Right lung (tissue), 5 donors: Measurements from ENCODE around the gene NGF. TPM values are rescaled to one million over a fixed set of nuclear protein-coding genes. Genes with fewer than 3 reads are reported as not detected.
A peak's percentile ranks its signal among the peaks of the same experiment; 100 is the strongest.

ENCODE experiments used
- DNase-seq, 2 donors: peaks; one replicate each; pipeline ENCODE4 v3.0.0-alpha.2; 2013
- polyA plus RNA-seq, 5 donors: library from polyadenylated mRNA; unstranded; fragments of 120-200 nt; gene quantifications; one replicate each; pipeline versions ENCODE4 v1.2.1 to v1.2.3, GENCODE V29; 2013; ENCODE audit warnings: inconsistent platforms in 1 of 5, low replicate concordance in 1 of 5; ENCODE audit not compliant: insufficient read length in 5 of 5, insufficient read depth in 1 of 5

Gene NGF
- polyA plus RNA-seq, 5 donors: 0.41 to 1.1 (median 0.88) TPM

DNA sequence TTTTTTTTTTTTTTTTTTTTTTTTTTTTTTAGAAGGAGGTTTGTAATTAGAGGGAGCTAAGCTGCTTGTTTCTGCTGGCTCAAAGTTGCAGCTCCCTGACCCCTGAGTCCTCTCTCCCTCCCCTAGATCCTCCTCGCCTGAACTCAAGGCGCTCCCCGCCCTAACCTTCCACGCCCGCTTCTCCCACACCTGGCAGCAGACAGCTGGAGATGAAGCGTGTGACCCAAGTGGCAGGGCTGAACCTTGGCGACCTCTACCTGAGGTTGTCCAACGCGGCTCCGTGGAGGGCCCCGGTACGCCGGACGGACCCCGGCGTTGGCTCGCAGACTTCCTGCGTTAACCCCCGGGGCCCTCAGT lies 795 bp downstream of the NGF start:
- no peak for DNase-seq

DNA sequence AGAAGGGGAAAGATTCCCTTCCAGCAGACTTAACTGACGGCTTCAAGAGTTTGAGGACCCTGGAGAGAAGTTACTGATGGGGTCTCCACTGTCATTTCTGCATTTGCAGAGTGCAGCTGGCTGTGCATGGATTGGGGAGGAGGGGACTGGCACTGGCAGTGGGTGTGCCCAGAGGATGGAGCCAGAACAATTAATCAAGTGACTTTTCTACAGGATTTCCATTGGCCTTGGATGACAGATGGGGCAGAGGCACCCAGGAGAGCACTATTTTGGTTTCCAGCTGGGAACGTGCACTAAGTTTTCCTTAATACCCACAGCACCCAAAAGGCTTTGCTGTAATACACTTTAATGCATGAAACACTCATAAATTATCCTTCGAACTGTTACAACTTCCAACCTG lies 1.3 kb downstream of the NGF start:
- no peak for DNase-seq

DNA sequence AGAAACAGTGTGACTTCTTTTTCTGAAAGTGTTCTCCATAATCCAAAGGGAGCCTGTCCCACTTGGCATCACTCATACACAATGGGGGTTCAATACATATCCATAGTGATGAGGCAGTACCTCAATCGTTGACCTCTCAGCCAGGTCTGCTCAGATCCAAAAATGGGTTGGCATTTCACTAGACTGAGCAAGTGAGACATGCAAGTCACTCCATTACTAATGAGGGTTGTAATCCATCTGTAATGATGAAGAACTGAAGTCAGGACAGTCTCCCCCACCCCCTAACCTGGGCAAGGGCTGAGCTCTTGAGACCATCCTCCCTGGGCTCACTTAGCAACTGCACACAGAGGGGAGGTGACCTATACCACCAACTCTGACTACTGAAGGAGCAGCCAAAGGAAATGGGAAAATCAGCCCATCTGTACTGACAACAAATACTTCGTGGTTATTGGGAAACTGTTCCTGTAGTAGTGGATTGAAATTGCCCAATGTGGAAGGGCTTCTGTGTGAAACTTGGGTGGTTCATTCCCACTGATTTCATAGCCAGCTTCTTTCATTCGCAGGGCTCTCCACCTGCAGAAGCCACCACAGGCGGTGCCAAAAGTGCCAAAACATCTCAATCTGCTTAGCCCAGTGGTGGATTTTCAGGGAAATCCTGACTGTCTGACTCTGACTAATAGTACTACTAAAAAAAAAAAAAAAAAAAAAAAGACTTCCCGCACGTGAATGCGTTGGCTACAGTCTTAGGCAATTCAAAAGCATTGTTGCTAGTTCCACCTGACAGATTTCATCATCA lies 5.0 kb downstream of the NGF start:
- no peak for DNase-seq

DNA sequence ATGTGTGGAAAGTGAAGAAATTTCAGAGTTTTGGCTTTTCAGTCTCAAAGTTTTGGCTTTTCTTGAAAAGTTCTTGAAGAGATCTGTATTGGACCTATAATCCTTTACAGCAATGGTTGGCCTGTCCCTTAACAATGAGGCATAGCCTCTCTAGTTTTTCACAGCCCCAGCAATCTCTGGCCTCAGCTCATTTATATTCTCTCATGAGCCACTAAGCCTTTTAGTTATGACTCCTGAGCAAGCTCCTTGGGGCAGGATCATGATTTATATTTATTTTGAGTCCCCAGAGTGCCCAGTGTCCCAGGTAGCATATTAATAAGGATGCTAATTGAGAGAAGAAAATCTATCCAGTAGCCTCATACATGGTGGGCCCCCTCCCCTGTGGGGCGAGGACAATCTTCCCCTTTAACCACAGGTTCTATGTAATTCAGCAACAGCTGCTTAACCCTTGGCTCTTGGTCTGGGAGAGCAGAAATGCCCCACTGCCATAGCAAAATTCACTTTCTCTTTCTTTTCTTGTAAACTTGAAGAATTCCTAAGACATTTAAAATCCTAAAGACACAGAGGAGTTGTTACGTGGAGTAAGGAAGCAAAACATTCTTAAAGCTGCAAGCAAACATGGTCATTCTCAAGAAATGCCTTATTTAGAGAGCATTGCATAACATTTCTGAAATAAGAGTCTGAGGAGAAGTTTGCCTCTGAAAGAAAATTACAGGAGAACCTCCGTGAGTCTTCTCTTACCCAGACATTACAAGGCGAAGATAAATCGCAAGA lies 6.3 kb downstream of the NGF start:
- no peak for DNase-seq

DNA sequence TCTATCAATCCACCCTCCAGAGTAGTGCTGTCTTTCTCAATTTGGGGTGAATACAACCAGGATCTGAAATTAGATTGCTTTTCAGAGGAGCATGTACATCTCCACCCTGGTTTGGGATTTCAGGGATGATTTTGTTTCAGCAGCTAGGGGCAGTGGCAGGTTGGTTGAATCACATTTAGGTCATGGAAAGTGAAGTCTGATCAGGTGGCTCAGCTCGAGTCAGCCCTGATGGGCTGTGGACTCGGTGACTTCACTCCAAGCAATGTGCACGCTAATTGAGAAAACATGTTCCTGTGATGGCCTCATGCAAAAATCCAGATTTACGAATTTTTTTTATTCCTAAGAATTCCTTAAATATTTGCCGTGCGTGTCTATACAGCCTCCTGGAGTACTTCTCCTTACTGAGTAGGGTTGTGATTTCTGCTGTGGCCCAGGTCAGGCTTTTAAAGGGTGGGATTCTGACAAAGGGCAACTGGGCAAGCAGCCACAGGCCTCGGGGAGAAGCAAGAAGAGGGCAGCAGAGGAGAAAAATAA lies 7.5 kb downstream of the NGF start:
- DNase-seq: no peak

DNA sequence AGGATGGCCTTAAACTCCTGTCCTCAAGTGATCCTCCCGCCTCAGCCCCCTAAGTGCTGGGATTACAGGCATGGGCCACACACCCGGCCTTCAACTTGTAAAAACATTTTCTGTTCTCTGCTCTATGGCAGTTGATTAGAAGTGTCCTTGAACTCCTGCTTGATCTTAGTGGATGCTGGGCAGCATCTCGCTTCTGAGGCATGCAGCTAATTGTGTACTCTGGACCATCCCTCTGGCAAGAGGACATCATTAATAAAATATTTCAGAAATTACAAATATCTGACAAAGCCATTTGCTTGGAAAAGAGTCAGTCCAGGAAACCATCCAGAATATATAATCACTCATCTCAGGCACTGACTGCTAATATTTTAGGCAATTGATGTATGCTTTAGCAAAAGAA lies 8.1 kb downstream of the NGF start:
- no peak for DNase-seq

DNA sequence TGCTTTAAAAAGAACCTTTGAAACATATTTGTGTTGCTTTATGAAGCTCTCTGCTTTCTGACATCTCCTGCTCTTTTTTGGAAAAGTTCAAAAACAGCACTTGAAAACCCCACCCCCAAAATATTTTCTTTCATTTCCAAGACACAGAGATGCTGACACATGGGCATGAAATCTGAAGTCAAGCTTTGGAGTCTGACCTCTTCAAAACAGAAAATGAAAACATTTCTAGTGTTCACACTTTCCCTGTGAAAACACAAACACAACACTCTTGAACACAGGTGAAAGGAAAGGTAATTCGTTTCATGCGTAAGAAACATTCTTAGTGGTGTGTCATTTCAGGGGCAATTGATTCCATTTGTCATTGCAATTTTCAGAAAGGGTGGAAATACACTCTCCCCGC lies 10.8 kb downstream of the NGF start:
- no peak for DNase-seq

DNA sequence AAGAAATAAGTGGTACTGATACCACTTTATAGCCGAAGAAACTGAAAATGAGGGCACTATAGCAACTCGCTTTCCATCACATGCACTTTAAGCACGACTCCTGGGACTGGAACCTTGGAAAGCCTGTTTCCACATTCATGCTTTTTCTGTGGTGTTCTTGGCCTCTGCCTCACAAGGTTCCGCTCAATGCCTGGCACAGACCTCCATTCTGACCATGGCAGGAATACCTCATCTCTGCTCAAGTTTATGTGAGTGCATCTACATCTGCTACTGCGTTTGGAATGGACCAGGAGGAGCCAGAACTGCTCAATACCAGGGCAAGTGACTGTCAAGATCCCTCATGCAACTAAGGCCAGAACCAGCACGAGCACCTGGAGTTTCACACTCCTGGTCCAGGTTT lies 11.6 kb downstream of the NGF start:
- no peak for DNase-seq

DNA sequence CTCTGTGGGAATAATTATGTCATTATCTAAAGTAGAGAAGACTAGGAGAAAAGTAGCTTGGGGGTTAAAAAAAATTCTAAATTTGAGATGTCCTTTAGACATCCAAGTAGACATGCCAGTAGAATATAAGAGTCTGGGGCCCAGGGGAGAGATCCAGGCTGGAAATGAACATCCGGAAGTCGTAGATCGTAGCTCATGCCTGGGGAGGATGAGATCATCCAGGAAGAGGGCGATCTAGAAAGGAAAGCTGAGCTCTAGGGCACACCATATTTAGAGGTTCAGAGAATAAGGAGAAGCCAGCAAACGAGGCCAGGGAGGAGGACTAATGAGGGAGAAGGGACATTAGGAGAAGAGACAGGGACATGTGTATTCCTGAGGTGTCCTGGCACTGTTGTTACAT lies 12.2 kb downstream of the NGF start:
- no peak for DNase-seq

DNA sequence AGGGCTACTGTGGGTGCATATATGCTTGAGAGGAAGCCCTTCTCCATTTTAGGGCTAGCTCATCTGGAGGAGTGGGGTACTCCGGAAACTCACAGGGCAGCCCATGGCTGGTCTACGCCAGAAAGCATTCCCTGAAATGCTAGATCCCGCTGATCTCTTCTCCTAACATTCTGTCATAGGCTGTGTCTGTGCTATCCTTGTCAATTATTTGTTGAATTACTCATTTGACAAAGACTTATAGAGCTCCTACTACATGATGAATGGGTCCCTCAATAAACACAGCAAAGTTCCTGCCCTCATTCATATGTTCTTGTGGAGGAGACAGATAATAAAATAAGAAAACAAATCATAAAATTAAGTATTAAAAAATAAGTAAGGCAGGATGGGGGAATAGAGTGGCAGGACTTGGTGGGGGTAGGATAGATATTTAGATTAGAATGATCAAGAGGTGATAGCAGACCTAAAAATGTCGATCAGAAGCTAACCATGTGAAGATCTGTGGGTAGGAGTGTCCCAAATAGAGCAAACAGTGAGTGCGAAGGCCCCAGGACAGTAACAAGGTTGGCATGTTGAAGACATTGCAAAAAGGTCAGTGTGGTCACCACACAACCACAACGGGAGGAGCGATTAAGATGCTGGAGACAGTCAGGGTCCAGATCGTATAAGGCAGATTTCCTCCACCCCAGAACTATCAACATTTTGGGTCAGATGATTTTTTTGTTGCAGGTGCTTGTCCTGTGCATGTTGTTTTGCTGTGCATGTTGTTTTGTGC lies 13.2 kb downstream of the NGF start:
- DNase-seq: no peak

DNA sequence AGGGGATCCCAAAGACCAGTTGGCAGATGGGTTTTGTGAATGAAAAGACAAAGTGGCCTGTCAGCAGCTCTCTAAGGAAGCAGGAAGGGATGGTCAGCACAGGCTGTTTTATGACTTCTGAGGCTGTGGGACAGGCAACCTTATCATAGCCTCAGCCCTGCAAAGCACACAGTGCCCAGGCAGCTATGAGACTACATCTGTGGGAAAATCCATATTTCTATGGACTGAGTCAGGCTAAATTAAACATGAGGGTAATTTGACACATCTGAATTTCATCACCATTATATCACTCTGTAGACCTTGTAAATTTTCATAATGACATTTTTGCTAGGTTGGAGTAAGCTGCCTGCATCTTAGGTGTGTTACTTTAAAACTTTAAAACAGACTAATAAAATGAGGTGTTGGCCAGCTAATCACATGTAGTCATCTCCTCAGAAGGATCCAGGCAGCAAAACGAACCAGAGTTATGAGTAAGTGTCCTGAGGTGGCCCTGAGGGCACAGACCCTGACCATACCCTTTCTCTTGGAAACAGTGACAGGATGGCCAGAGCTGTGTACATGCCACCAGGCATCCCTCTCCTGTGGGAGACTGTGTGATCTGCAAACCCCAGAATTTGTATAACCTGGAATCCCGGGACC lies 14.6 kb downstream of the NGF start:
- DNase-seq: no peak

DNA sequence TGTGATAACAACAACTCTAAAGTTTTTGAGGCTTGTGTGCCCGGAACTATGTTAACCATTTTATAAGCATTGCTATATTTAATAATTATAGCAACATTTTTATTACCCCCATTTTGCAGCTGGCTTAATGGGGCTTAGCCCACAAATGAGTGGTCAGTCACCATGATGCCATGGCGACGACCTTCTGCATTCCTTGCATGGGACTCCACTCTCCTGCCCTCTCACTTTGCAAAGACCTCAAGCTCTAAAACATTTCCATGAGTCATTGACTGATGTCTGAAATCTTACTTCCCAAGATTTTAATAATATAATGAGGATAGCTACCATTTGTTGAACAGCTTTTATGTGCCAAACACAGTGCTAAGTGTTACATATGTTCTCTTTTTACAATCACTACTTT lies 15.4 kb downstream of the NGF start:
- no peak for DNase-seq

DNA sequence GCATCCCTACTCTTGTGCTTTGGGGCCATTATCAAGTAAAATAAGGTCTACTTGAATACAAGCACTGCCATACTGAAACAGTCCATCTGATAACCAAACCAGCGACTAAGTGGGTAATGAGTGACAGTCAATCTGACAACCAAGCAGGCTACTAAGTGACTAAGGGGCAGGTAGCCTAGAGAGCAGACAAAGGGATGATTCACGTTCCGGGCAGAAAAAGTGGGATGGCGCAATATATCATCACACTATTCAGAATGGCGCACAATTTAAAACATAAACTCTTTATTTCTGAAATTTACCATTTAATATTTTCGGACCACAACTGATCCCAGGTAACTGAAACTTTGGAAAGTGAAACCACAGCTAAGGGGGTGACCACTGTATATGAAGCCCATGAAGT lies 17.7 kb downstream of the NGF start:
- DNase-seq: no peak

DNA sequence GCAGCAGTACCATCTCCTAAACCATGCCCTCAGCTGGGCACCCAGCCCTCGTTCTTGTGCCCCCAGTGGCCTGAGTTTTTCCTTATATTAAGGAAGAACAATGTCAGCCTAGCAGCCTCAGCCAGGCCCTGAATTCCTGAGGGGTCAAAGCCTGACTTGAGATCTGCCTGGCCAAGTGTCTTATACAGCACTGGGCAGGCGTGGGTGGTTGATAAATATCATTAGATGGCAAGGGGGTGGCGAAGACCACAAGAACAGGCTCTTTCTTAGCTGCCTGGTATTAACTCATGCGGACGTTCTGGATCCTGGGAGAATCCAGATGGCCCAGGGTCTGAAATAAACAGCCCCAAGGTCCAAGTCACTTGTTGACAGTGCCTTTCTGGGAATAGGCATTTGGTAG lies 18.3 kb downstream of the NGF start:
- DNase-seq: no peak

DNA sequence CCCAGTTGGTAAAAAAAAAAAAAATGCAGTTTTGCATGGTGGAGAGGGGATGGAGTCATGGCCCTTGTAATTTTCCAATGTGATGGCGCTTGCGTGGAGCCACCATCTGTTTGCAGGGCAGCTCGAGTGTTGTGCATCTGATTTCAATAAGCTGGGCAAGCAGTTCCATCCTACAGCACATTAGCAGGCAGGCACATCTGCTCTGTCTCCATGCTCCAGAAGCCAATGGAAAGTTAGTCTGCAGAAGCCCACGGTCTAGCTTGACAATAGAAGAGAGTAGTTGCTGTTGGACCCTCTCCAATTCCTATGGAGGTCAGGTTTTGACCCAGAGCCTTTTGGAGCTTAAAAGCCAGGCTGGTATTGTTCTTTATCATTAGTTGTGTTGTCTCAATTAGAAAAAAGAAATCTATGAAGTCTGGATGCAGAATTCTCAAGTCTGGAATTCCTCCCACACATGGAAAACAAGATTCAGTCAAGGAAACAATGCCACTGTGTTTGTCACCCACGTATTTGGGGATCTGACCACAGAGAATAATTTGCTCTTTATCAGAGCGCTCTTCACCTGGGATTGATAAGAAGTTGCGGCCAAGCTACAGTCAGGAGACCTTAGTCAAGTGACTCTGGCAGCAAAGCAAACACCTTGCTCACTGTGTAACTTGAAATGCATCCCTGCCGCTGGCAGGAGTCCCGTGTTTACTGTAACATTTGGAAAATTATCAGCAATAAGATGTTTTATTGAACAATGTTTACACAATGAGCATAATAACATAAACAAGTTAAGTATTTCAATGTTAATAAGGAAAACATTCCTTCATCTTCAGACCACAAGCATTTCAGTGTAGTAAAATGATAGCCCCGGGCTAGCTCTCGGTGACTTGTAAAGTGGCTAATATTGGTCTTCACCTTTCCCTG lies 20.7 kb downstream of the NGF start:
- DNase-seq: peak in 1 of 2 donors; percentile 55

DNA sequence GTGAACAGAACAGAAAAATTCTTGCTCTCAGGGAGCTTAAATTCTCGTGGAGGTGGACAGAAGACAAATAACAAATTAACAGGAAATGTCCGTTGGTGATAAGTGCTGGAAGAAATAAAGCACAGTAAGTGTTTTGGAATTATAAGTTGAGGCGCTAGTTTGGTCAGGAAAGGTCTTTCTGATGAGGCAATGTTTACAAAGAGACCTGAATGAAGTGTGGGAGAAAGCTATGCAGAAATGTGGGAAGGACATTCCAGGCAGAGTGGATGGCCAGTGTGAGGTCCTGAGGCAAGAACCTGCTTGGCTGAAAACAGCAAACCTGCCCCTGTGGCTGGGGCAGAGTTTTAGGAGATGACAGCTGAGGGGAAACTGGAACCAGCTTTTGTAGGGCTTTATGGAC lies 23.3 kb downstream of the NGF start:
- DNase-seq: no peak

DNA sequence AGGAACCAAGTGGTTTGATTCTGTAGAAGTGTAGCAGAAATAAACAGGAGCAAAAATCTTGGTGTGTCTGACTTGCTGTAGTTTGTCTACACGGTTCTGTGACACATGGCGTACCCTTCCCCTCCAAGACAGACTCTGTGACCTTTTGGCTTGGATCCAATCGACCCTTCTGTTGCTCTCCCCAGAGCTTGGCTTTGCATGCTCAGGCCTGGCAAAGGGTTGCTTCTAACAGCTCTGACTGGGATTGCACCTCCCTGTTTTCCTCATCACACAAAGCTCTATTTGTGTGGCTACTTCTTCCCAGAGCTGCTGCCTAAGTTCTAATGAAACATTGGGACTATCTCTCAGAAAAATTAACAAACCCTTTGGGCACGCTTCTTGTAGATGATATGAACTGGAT lies 24.0 kb downstream of the NGF start:
- no peak for DNase-seq

DNA sequence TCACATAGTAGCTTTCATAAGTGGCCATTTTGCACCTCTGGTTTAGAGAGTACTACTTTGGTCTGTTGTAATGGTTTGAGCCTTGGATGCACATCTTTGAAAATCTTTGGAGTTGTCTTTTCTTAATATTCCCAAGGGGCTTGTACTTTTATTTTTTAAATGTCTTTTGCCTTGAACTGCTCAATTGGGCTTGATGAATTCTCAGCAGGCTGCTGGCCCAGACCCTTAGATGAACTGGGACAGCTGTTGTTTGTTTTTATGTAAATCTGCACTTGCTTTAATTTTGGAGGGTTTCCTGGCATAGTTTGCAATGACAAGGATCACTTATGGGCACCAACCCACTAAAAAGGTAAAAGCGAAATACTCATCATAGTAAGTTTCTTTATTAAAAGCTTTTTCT lies 24.9 kb downstream of the NGF start:
- no peak for DNase-seq

DNA sequence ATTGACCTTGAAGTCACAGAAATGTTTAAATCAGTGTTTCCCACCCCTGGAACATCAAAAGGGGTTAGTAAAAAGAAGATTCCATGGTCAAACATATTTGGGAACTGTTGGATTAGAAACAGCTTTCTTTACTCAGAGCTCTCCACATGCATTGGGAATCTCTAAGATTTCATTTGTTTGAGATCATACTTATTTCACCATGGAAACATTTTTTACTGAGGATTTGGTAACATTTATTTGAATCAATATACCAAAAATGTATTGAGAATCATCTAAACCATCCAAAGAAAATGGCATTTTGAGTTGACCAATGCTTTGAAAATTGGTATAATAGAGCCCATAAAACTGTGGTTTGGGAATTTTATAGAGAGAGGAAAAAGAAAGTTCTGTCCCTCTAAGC lies 25.3 kb downstream of the NGF start:
- DNase-seq: no peak

DNA sequence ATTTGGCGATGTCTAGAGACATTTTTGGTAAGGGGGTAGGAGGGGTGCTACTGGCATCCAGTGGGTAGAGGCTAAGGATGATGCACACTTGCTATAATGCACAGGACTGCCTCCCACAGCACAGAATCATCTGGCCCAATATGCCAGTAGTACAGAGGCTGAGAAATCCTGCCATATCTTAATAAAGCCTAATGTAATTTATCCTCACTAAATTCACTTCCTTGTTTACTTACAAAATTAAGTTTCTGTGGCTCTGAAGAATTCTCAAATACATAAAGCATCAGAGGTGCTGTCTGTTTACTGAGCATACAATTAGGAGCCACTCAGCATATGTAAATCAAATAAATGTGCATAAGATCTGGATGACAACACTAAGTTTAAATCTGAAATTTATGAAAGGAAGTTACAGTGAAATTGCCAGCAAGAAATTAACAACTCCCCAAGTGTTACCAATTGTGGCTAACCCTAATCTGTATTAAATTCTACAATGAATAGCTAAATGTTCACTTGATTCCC lies 26.5 kb downstream of the NGF start:
- no peak for DNase-seq
